ENCODE results near the gene ZNF491. TPM values are rescaled to one million over a fixed set of nuclear protein-coding genes. Genes with fewer than 3 reads are reported as not detected.
A peak's percentile ranks its signal among the peaks of the same experiment; 100 is the strongest.

The ZNF491 gene
- total and polyA plus RNA-seq, 9 of the 15 experiments (the other 6 are each of a cell fraction or from before 2014, with no cell fraction given), result 0.19 to 0.95 (median 0.39) TPM; not detected in 1

DNA sequence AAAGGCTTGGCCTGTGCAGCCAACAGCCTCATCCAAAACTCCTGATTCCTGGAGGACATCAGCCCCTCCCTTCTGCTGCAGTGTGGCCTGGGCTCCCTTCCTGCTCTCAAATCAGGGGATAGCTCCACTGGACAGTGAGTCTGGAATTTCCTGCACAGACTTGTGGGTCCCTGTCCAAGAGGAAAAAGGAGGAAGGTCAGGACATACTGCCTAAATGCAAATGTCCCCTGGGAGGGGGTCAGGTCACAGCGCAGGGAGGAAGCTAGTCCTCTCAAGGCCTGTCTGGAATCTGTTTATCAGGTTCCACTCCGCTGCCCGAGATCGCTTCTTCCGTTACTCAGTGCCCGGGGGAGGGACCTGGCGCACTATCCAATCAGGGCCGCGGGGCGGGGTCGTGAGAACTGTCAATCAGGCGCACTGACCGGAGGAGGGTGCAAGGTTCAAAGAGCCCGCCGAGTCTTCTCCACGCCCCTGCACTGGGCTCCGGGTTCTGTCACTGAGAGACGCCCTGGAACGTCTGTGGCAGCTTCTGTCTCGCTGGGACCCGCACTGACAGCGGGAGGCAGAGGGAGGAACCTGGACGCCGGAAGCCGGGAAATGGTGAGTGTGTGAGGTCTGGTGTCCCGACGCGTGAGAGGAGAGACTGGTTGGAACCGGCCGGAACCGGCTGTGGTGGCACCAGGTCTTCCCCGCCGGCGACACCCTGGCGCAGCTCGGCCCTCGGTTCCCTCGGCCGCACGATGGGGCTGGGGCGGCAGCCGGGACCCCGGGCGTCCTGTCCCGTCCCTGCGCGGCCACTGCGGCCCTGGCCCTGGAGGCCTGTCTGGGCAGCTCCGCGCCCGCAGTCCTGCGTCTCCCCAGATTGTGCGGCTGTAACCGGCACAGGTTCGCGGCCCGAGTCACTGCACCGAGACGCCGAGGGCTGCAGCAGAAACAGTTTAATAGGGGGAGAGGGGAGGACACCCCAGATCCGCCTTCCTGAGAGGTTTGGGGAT, 31.4 kb upstream of the ZNF491 start, which contains the start of gene ZNF441 (continued):
- TF ChIP-seq, protein P1, sequence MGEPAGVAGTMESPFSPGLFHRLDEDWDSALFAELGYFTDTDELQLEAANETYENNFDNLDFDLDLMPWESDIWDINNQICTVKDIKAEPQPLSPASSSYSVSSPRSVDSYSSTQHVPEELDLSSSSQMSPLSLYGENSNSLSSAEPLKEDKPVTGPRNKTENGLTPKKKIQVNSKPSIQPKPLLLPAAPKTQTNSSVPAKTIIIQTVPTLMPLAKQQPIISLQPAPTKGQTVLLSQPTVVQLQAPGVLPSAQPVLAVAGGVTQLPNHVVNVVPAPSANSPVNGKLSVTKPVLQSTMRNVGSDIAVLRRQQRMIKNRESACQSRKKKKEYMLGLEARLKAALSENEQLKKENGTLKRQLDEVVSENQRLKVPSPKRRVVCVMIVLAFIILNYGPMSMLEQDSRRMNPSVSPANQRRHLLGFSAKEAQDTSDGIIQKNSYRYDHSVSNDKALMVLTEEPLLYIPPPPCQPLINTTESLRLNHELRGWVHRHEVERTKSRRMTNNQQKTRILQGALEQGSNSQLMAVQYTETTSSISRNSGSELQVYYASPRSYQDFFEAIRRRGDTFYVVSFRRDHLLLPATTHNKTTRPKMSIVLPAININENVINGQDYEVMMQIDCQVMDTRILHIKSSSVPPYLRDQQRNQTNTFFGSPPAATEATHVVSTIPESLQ (CRISPR knock-in tag; IDR thresholded peaks at IDR 0.05), result 0 out of 2 replicates have a peak, but pooled peaks have one; percentile 67
- TF ChIP-seq SETDB1 (IDR thresholded peaks at IDR 0.05; ENCODE audit: low read length) (no peak), SUPT5H (IDR thresholded peaks at IDR 0.05) (peak; percentile 83), SMAD4 (CRISPR knock-in tag; conservative IDR thresholded peaks at IDR 0.05) (peak; percentile 83), LCOR (CRISPR knock-in tag; IDR thresholded peaks at IDR 0.05) (peak; percentile 82), KDM5B (IDR thresholded peaks at IDR 0.05; ENCODE audit: insufficient replicate concordance, low read depth, low read length) (peak; percentile 85), KDM4B (IDR thresholded peaks at IDR 0.05; ENCODE audit: borderline replicate concordance in 2 of 2, low read depth in 1 of 2) (peak in 1 of 2 experiments; percentile 47; a peak in 1 of 4 replicates), CBFA2T3 (IDR thresholded peaks at IDR 0.05) (0 out of 2 replicates have a peak, but pooled peaks have one; percentile 29), DMBX1 (CRISPR knock-in tag; IDR thresholded peaks at IDR 0.05; ENCODE audit: borderline replicate concordance) (peak; percentile 18; the same call in 1 of the 2 replicates)
- TF ChIP-seq, protein P2, sequence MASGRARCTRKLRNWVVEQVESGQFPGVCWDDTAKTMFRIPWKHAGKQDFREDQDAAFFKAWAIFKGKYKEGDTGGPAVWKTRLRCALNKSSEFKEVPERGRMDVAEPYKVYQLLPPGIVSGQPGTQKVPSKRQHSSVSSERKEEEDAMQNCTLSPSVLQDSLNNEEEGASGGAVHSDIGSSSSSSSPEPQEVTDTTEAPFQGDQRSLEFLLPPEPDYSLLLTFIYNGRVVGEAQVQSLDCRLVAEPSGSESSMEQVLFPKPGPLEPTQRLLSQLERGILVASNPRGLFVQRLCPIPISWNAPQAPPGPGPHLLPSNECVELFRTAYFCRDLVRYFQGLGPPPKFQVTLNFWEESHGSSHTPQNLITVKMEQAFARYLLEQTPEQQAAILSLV (tag; IDR thresholded peaks at IDR 0.05), result no peak
- TF ChIP-seq, protein P3, sequence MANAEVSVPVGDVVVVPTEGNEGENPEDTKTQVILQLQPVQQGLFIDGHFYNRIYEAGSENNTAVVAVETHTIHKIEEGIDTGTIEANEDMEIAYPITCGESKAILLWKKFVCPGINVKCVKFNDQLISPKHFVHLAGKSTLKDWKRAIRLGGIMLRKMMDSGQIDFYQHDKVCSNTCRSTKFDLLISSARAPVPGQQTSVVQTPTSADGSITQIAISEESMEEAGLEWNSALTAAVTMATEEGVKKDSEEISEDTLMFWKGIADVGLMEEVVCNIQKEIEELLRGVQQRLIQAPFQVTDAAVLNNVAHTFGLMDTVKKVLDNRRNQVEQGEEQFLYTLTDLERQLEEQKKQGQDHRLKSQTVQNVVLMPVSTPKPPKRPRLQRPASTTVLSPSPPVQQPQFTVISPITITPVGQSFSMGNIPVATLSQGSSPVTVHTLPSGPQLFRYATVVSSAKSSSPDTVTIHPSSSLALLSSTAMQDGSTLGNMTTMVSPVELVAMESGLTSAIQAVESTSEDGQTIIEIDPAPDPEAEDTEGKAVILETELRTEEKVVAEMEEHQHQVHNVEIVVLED (CRISPR knock-in tag; IDR thresholded peaks at IDR 0.05), result no peak
- TF ChIP-seq, protein P4, sequence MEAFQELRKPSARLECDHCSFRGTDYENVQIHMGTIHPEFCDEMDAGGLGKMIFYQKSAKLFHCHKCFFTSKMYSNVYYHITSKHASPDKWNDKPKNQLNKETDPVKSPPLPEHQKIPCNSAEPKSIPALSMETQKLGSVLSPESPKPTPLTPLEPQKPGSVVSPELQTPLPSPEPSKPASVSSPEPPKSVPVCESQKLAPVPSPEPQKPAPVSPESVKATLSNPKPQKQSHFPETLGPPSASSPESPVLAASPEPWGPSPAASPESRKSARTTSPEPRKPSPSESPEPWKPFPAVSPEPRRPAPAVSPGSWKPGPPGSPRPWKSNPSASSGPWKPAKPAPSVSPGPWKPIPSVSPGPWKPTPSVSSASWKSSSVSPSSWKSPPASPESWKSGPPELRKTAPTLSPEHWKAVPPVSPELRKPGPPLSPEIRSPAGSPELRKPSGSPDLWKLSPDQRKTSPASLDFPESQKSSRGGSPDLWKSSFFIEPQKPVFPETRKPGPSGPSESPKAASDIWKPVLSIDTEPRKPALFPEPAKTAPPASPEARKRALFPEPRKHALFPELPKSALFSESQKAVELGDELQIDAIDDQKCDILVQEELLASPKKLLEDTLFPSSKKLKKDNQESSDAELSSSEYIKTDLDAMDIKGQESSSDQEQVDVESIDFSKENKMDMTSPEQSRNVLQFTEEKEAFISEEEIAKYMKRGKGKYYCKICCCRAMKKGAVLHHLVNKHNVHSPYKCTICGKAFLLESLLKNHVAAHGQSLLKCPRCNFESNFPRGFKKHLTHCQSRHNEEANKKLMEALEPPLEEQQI (IDR thresholded peaks at IDR 0.05), result 0 out of 2 replicates have a peak, but pooled peaks have one; percentile 49
- TF ChIP-seq, protein P5, sequence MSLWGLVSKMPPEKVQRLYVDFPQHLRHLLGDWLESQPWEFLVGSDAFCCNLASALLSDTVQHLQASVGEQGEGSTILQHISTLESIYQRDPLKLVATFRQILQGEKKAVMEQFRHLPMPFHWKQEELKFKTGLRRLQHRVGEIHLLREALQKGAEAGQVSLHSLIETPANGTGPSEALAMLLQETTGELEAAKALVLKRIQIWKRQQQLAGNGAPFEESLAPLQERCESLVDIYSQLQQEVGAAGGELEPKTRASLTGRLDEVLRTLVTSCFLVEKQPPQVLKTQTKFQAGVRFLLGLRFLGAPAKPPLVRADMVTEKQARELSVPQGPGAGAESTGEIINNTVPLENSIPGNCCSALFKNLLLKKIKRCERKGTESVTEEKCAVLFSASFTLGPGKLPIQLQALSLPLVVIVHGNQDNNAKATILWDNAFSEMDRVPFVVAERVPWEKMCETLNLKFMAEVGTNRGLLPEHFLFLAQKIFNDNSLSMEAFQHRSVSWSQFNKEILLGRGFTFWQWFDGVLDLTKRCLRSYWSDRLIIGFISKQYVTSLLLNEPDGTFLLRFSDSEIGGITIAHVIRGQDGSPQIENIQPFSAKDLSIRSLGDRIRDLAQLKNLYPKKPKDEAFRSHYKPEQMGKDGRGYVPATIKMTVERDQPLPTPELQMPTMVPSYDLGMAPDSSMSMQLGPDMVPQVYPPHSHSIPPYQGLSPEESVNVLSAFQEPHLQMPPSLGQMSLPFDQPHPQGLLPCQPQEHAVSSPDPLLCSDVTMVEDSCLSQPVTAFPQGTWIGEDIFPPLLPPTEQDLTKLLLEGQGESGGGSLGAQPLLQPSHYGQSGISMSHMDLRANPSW (CRISPR knock-in tag; IDR thresholded peaks at IDR 0.05), result peak; percentile 62

Data from K562 (cell line).